CD4-positive, alpha-beta T cell treated with Interleukin-10 for 1 hour (primary cell): ENCODE data around the gene ISM2.
"Not testable (repeated sequence)": the region's sequence is repeated elsewhere in the genome, so short reads cannot be mapped to it uniquely, and the experiment has no call there.

ENCODE experiments used
- DNase-seq: peaks from one replicate; pipeline ENCODE4 v3.0.0-alpha.2; 2020

Gene ISM2

DNA sequence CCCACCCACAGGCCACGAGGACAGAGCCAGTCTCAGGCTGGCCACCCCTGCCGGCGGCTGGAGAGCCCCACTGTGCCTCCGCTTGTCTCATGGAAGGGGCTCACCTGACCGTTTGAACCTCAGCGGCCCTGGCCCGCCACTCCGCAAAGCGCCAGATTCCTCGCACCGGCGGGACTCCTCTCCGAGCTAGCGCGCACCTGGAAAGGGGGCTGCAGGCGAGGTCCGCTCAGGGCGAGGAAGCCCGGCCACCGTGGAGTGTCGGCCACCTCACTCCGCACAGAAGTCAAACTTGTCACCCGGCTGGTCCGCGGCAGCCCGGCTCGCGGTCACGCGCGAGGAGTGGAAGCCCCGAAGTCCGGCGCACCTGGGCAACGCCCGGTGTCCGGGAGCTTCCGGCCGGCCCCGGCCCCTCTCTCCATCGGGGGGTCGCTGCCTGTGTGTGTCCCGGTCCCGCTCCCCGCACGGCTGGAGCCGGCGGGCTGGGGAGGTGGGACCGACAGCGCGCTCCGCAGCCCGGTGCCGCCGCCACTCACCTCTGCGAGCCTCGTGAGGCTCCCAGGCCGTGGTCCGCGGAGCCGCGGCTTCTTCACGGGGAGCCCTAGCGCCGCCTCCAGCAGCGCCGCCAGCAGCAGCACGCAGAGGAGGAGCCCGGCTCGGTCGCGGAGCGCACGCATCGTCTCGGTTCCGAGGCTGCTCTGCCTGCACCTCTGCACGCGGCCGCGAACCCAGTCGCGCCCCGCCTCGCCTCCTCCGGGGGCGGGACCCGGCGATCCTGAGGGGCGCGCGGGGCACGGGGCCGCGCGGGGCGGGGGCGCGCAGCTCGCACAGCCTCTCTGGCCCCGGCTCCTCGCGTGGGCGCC lies at the start of gene ISM2:
Gene ISM2, minus strand, starts transcription at position 697 of the 860 bp plus-strand sequence. Its CDS starts 23 bp downstream, at position 674.
- peak; percentile 26 for DNase-seq

GRCh38 chr14:77547512-77548180 lies 49.0 kb upstream of the ISM2 start:
- DNase-seq = no peak

GRCh38 chr14:77545171-77545570 lies 46.6 kb upstream of the ISM2 start:
- not testable (repeated sequence) for DNase-seq

DNA sequence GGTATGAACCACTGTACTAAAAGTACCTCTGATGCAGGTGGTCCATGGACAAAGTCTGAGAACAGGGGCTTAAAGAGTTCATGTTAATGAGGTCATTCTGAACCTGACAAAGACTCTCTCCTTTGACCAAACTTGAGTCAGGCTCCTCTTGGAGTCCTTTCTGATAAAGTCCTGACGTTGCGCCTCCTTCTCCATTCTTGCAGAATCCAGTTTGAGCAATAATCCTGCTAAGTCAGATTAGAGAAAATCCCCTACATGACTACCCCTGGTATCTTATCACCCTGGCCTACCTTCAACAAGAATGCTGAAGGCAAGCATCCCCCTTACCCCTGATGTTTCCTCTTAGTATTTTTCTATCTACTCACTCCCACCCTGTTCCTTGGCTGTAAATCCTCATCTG lies 46.0 kb upstream of the ISM2 start:
- no peak for DNase-seq

DNA sequence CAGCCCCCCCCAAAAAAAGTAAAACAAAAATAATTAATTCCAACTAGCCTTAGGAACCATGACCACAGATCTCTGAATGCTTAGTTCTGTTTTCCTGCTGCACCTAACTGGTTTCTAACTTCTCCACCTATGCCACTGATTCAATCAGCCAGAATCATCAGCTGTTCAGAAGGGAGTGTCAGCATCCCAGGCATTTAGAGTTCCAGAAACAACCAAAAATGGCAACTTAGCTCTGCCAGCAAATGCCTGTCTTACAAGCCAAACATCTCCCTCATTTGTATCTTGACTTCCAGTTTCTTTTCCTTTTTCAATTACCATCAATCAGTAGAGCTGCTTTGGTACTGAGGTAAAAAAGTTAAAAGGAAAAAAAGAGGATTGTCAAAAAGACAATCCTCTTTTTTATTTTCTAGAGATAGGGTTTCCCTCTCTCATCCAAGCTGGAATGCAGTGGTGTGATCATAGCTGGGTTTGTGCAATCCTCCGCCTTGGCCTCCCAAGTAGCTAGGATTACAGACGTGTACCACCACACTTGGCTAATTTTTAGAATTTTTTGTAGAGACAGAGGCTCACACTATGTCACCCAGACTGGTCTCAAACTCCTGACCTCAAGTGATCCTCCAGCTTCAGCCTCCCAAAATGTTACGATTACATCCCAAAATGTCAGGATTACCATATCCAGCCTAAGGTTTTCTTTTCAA lies 45.2 kb upstream of the ISM2 start:
- no peak for DNase-seq

GRCh38 chr14:77543240-77543551 lies 44.6 kb upstream of the ISM2 start:
- no peak for DNase-seq

- DNase-seq = no peak
Observed at GRCh38 chr14:77542421-77543239, 44.0 kb upstream of the ISM2 start.

DNA sequence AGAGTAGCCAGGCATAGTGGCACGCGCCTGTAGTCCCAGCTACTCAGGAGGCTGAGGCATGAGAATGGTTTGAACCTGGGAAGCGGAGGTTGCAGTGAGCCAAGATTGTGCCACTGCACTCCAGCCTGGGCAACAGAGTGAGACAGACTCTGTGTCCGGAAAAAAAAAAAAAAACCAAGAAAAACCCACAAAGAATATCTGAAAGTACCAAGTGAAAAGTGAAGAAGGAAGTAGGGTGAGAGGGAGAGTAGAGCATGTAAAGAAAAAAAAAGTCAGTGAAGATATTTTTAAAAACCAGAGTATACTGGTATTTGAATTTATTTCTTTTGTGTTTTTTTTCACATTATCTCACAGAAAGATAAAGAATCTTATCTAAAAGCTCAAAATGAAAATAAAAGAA lies 43.3 kb upstream of the ISM2 start:
- DNase-seq = no peak

GRCh38 chr14:77536951-77537350 lies 38.3 kb upstream of the ISM2 start:
- DNase-seq = not testable (repeated sequence)

- DNase-seq = no peak
Observed at GRCh38 chr14:77531071-77531470, 32.5 kb upstream of the ISM2 start.

DNA sequence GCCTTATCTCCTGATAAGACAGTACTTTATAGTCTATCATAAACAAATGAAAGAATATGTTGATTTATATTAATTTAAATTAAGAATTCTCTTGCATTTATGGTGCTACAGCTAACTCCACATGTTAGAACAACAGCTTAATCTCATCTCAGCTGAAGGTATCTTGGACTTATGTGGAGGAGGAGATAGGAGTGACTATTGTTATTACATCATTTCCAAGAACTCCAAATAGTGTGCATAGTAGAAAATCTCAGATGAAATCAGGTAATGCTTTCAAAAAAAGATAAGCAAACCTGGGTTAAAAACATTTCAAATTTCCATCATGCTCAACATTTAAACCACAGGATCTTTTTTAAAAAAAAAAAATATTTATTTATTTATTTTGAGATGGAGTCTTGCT lies 31.3 kb upstream of the ISM2 start:
- no peak for DNase-seq

- no peak for DNase-seq
Observed at GRCh38 chr14:77529213-77529612, 30.6 kb upstream of the ISM2 start.

- DNase-seq = not testable (repeated sequence)
Observed at GRCh38 chr14:77528701-77529100, 30.1 kb upstream of the ISM2 start.

- no peak for DNase-seq
Observed at GRCh38 chr14:77526266-77526665, 27.6 kb upstream of the ISM2 start.

DNA sequence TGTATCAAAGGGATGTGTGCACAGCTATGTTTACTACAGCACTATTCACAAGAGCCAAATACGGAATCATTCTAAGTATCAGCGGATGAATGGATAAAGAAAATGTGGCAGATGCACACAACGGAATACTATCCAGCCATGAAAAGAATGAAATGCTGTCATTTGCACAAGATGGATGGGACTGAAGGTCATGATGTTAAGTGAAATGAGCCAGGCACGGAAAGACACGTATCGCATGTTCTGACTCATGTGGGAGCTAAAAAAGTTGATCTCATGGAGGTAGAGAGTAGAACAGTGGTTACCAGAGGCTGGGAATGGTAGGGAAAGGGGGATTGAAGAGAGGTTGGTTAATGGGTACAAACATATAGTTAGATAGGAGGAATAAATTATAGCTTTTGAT lies 25.9 kb upstream of the ISM2 start:
- DNase-seq = no peak

GRCh38 chr14:77523109-77523508 lies 24.5 kb upstream of the ISM2 start:
- no peak for DNase-seq

- no peak for DNase-seq
Observed at GRCh38 chr14:77520555-77520954, 21.9 kb upstream of the ISM2 start.

- no peak for DNase-seq
Observed at GRCh38 chr14:77516126-77516525, 17.5 kb upstream of the ISM2 start.

DNA sequence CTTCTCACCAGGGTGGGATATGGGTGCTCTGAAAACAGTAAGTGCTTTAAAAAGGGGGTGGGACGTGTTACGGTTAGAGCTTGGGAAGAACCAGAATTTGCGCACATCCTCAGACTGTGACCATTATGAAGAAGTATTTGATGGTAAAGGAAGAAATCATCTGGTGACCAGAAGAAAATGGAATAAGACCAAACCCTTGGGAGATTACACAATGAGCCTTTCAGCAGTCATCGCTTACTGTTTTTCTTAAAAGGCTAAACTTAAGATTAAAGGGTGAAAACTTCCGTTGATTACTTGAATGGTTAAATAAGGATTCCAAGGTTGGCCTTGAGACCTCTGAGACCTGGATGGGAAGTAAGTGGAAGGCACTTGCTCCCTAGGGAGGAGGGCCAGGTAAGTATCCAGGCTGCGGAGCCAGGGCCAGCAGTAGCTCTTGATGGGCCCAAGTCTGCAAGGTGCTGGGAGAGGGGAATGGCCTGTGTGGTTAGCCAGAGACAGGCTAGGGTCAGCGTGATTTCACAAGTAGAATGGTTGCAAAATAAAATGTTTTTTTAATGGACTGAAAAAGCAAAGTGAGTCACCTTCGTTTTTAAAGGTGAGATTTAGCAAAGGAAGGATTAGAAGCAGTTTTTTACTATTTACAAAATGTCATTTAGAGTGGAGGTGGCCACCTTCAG lies 13.0 kb upstream of the ISM2 start:
- no peak for DNase-seq

- DNase-seq = no peak
Observed at GRCh38 chr14:77509366-77509765, 10.8 kb upstream of the ISM2 start.

DNA sequence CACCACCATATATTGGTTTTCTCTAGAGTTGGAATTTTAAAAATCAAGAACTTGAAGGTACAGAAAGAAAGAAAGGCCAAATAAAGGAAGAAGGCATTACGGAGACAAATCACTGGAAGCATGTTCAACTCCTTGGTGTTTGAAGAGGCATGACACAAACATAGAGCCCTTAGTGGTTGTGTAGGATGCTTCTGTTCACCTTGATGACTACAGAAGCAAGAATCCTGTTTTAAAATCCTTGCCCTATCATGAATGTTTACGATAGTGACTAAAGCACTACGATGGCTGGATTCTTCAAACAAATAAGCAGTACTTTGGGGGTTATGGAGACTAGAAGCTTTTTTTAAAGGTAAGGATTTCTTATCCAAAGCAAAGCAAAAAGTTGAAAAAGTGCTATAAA lies 10.3 kb upstream of the ISM2 start:
- DNase-seq = no peak

- no peak for DNase-seq
Observed at GRCh38 chr14:77508249-77508648, 9.6 kb upstream of the ISM2 start.
